Endothelial cell (in vitro differentiated cells): ENCODE measurements around the gene ZNF407. TPM values are rescaled to one million over a fixed set of nuclear protein-coding genes. Genes with fewer than 3 reads are reported as not detected.

Experiments
- DNase-seq: peaks from one replicate; pipeline ENCODE4 v3.0.0; 2021; ENCODE audit warnings: low spot score
- H3K27ac Mint-ChIP-seq: one replicate; pipeline ENCODE4 v1.8.0; 2021; ENCODE audit warnings: mixed read lengths, inconsistent platforms; ENCODE audit not compliant: unreplicated experiment
- H3K27me3 Mint-ChIP-seq: one replicate; pipeline ENCODE4 v1.8.0; 2021; ENCODE audit warnings: mild to moderate bottlenecking, moderate library complexity, mixed read lengths, inconsistent platforms; ENCODE audit not compliant: unreplicated experiment
- H3K36me3 Mint-ChIP-seq: one replicate; pipeline ENCODE4 v1.8.0; 2021; ENCODE audit warnings: mild to moderate bottlenecking, low read depth, mixed read lengths, inconsistent platforms; ENCODE audit not compliant: unreplicated experiment
- H3K4me1 Mint-ChIP-seq: one replicate; pipeline ENCODE4 v1.8.0; 2021; ENCODE audit warnings: mild to moderate bottlenecking, mixed read lengths, inconsistent platforms; ENCODE audit not compliant: unreplicated experiment
- H3K4me3 Mint-ChIP-seq: one replicate; pipeline ENCODE4 v1.8.0; 2021; ENCODE audit warnings: mild to moderate bottlenecking, mixed read lengths, inconsistent platforms; ENCODE audit not compliant: unreplicated experiment
- H3K9me3 Mint-ChIP-seq: one replicate; pipeline ENCODE4 v1.8.0; 2021; ENCODE audit warnings: mixed read lengths, inconsistent platforms; ENCODE audit not compliant: unreplicated experiment
- CTCF ChIP-seq: fragments of 200-600 bp; sonication (generic); IDR thresholded peaks from one replicate; pipeline ENCODE4 v1.5.0; 2021; ENCODE audit warnings: antibody characterized with exemption; ENCODE audit not compliant: unreplicated experiment
- total RNA-seq: library from RNA; stranded (reverse); fragmentation: NEBNext Ultra II Directional; extraction: Animal tissue kit (Norgen Biotek cat#: 25700); gene quantifications from one replicate; pipeline ENCODE4 v1.2.1, GENCODE V29; 2021; ENCODE audit not compliant: unreplicated experiment

ZNF407 gene
- total RNA-seq, 1 donor from 2014 or later: 16.8 TPM

- no peak overlapping the region for H3K4me3 Mint-ChIP-seq
- H3K27me3 Mint-ChIP-seq: no peaks in the 10 kb centered on the region
- no peaks in the 10 kb centered on the region for H3K36me3 Mint-ChIP-seq
- H3K27ac Mint-ChIP-seq: no peak overlapping the region
- peaks cover 16% of the 10 kb centered on the region for H3K4me1 Mint-ChIP-seq
- no peaks in the 10 kb centered on the region for H3K9me3 Mint-ChIP-seq
- DNase-seq: no peak
- no peak for TF ChIP-seq CTCF
These were observed 456.4 kb downstream of the ZNF407 start for GRCh38 chr18:75054046-75054445.

DNA sequence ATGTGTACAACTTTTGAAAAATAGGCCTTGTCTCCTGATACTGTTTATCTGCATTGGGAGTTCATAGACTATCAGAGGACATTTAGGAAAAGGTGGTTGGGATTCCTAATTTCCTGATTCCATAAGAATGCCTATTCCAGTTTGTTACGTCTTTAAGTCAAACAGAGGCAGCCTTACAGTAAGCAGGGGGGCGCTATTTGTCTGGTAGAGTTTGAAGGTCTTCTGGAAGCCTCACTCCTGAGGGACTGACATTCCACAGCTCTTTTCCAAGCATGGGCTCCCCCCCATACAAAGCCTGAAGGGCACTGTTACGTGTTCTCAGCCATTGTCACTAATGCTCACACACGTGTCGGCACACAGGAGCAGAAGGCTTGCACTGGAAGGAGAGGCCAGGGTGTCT lies 456.9 kb downstream of the ZNF407 start:
- Mint-ChIP-seq H3K4me3 (no peak overlapping the region), H3K27me3 (no peaks in the 10 kb centered on the region), H3K9me3 (no peaks in the 10 kb centered on the region), H3K36me3 (no peaks in the 10 kb centered on the region), H3K4me1 (peaks cover 20% of the 10 kb centered on the region), H3K27ac (no peak overlapping the region)
- no peak for DNase-seq
- TF ChIP-seq CTCF: no peak

GRCh38 chr18:75057169-75057960 lies 459.7 kb downstream of the ZNF407 start:
- Mint-ChIP-seq H3K4me3 (no peak overlapping the region), H3K36me3 (no peaks in the 10 kb centered on the region), H3K9me3 (no peaks in the 10 kb centered on the region), H3K27ac (no peak overlapping the region), H3K4me1 (peaks cover 23% of the 10 kb centered on the region), H3K27me3 (peaks cover 3% of the 10 kb centered on the region)
- TF ChIP-seq CTCF: no peak
- DNase-seq: no peak

GRCh38 chr18:75060185-75060584 lies 462.5 kb downstream of the ZNF407 start:
- H3K36me3 Mint-ChIP-seq: peaks cover 6% of the 10 kb centered on the region
- H3K4me3 Mint-ChIP-seq: no peak overlapping the region
- no peak for TF ChIP-seq CTCF
- peaks cover 5% of the 10 kb centered on the region for H3K27me3 Mint-ChIP-seq
- H3K4me1 Mint-ChIP-seq: peaks cover 21% of the 10 kb centered on the region
- H3K27ac Mint-ChIP-seq: no peak overlapping the region
- no peak for DNase-seq
- H3K9me3 Mint-ChIP-seq: no peaks in the 10 kb centered on the region

DNA sequence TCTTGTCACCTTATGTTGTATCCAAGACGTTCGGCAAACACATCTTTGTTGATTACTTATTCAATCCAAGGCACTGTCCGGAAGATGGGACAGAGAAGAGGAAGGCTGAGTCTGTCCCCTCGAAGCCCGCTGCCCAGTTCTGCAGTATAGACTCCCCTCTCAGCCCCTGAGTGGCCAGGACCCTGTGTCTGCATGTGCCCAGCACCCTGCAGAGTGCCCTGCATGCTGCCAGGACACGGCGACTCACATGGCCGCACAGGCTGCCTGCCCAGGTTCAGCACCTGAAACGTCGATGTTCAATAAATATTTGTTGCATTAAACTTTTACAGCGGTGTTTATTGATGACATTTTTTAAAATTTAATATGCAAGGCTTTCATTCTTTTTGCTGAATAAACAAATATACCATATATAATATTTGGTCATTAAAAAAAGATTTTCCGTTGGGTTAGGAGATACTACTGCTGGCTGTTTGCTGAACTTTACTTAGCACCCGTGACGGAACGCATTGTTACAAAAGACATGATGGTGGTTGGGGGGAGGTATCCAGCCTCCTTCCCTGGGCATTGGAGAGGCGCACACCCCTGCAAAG lies 464.7 kb downstream of the ZNF407 start:
- H3K4me3 Mint-ChIP-seq: no peak overlapping the region
- no peak overlapping the region for H3K27ac Mint-ChIP-seq
- no peak for TF ChIP-seq CTCF
- peaks cover 8% of the 10 kb centered on the region for H3K36me3 Mint-ChIP-seq
- no peak for DNase-seq
- no peaks in the 10 kb centered on the region for H3K9me3 Mint-ChIP-seq
- peaks cover 5% of the 10 kb centered on the region for H3K27me3 Mint-ChIP-seq
- H3K4me1 Mint-ChIP-seq: peaks cover 14% of the 10 kb centered on the region
